Neural progenitor cell (in vitro differentiated cells): ENCODE measurements around the gene ISM1.

Experiments
- CTCF ChIP-seq: fragments of 200-600 bp; sonication (generic); IDR thresholded peaks from 2 replicates; pipeline ENCODE4 v1.5.1; 2017; ENCODE audit warnings: antibody characterized with exemption, mild to moderate bottlenecking
- EZH2 ChIP-seq: fragments of 200-600 bp; sonication (generic); IDR thresholded peaks from 2 replicates; pipeline ENCODE4 v1.6.1; 2017; ENCODE audit warnings: antibody characterized with exemption, mild to moderate bottlenecking, moderate library complexity

GRCh38 chr20:13341737-13342393 is 120.8 kb downstream of the ISM1 start:
- no peak for TF ChIP-seq CTCF
- no peak for TF ChIP-seq EZH2
